CD4-positive, alpha-beta T cell treated with Interleukin-1 beta for 1 hour (primary cell): ENCODE measurements around the gene GGT6.

Experiments used
- DNase-seq, 2 donors: peaks; one replicate each; pipeline ENCODE4 v3.0.0-alpha.2; 2020 to 2022

Gene GGT6

DNA sequence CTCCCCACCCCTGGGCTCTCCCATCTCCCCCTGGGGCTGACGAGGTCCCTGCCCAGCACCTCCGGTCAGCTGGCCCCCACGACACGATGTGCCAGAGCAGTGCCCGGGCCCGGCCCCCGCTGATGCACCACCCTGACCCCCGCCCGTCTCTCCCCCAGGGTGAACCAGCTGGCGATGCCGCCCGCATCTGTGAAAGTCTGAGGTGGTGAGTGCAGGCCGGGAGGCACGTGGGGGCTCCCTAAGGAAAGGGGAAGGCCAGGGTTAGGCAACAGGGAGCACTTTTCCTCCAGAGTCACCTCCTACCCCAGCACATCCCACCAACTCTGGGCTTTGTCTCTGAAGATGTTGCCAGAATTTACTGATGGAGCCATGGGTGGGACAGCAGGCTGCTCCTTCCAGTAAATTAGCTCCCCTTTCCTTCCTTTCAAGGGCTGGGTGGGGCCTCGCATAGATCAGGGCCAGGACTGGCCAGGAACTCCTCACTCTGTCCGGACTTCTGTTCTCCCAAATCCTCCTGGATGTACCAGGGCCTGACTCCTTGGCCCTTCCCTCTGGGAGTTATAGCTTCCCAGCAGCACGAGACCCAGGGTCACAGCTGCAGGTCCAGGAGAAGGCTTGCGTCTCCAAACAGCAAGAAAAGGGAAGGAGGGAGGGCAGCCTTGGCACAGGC, 23.5 kb downstream of the GGT6 start:
- DNase-seq = no peak

- no peak for DNase-seq
Measured at GRCh38 chr17:4536259-4536741, 24.1 kb downstream of the GGT6 start.

GRCh38 chr17:4535667-4536258, 24.6 kb downstream of the GGT6 start:
- no peak for DNase-seq

GRCh38 chr17:4534928-4535666, 25.3 kb downstream of the GGT6 start:
- DNase-seq = no peak

DNA sequence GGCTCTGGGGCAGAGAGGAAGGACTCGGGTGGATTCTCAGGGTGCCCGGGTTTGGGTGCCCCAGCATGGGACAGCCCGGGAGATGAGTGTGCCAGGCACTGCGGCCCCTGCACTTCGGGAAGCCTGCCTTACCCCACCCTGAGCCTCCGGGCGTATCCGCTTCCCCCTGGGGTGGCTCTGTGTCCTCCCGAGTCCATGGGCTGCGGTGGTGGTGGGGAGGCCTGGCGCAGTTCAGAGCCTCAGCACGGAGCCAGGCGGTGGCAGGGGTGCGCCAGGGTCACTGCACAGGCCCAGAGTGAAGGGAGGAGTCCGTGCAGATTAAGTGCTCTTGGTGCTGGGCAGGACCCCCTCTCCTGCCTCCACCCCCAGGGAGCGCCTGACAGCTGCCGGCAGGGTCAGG, 25.9 kb downstream of the GGT6 start:
- no peak for DNase-seq

DNA sequence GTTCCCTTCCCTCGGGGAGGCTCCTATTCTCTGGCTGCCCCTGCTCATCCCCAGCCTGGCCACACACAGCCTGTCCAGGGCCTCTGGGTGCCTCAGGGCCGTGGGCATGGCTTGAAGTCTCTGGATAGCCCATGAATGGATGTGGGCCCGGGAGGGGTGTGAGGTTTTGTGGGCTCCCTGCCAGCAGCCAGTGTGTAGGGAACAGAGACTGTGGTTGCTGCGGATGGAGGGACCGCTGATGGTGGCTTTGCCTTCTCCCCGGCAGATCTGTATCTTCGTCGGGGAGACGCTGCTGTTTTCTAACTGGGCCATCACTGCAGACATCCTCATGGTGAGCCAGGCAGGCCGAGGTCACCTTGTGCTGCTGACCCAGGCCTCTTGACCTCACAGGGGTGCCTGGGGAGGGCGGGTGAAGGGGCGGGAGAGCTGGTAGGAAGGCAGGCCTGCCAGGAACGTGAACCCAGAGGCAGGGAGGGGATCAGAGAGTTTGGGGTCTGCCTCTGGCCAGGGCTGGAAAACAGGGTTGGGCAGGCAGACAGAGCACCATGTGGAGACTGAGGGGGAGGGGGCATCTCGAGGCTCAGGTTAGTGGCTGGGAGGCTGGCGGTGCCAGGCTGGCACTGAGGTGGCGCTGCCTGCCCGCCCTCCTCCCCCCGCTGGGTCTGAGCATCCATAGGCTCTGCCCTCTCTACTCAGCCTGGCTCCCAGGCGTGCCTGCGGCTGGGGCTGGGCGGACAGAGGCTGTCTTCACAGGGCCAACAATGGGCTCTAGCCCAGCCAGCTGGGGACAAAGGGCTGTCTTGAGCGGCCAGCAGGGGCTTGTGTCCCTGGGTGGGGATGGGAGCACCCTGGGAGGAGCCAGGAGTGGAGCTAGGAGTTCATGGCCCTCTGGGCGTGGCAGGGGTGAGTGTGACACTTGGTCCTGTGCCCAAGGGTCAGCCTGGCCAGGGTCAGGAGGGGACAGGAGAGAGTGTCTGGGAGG, 26.6 kb downstream of the GGT6 start:
- no peak for DNase-seq

DNA sequence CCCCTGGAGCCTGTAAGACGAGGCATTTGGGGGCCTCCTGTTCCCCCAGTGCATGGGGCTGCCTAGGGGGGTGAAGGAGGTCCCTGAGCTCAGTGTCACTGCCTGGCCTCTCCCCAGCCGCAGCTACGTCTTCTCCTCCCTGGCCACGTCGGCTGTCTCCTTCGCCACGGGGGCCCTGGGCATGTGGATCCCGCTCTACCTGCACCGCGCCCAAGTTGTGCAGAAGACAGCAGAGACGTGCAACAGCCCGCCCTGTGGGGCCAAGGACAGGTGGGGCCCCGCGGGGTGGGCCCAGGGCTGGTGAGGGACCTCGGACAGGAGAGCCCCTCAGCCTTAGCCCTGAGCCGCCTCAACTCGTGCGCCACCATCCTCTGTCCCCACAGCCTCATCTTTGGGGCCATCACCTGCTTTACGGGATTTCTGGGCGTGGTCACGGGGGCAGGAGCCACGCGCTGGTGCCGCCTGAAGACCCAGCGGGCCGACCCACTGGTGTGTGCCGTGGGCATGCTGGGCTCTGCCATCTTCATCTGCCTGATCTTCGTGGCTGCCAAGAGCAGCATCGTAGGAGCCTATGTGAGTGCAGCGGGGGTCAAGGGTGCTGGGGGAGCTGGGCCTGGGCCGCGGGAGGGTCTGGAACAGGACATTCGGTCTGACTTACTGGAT, 27.4 kb downstream of the GGT6 start:
- no peak for DNase-seq

DNA sequence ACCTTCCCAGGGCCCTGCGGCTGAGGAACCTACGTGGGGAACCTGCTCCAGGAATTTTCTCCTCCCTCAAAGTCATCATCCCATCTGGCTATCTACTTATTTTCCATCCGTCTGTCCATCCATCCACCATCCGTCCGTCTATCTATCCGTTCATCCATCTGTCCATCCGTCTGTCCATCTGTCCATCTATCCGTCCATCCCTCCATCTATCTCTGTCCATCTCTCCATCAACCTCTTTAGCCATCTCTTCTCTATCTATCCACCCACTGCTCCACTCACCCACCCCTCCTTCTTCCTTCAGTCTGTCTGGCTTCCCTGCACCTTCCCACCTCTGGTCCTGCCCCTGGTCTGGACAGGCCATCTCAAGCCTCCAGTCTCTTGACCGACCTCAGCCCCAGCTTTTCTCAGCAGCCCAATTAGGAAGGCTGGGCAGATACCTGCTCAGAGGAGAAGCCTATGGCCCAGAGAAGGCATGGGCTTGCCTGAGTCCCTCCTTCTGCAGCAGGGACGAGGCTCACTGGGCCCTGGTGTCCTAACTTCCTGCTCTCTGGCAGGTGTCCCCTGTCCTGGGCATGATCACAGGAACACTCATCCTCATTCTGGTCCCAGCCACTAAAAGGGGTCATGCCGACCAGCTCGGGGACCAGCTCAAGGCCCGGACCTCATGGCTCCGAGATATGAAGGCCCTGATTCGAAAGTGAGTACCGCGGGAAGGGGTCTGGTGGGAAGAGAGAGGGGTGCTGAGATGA, 28.2 kb downstream of the GGT6 start:
- DNase-seq = no peak

GRCh38 chr17:4530799-4531730, 29.3 kb downstream of the GGT6 start:
- no peak for DNase-seq

DNA sequence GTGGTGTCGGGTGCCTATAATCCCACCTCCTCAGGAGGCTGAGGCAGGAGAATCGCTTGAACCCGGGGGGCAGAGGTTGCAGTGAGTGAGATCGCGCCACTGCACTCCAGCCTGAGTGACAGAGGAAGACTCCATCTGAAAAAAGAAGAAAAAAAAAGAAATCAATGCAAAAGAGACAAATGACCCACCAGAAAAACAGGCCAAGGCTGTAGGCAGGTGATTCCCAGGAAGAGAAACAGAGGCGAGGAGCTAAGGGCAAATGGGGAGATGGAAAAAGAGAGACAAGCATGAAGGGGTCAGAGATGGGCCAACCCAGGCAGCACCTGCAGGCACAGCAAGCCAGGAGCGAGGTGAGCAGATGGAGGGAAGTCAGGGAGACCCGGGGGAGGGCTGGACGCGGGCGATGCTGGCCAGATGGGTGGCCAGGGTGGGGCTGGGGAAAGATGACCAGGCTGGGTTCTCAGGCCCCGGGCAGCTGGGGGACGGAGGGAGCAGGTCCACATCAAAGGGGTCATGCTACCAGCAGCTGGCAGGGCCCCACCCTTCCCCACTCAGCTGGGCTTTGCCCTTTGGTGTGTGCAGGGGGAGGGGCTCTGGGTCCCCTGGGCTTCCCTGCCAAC, 30.7 kb downstream of the GGT6 start:
- no peak for DNase-seq

- DNase-seq = no peak
Measured at GRCh38 chr17:4527566-4528125, 32.7 kb downstream of the GGT6 start.

DNA sequence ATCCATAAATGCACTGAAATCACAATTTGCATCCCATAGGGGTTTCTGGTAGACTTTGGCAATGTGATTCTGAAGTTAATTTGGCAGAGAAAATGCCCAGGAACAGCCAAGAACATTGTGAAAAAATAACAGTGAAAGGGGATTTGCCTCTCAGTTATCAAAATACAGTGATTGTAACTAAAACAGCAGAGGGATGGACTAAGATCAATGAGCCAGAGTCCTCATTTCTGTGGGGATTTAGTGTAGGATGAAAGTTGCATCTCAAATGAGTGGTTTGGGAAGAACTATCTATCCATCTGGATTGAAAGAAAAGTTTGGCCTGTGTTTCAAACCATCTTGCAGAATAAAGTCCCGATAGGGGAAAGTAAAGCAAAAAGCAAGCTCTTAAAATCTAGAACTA, 33.2 kb downstream of the GGT6 start:
- no peak for DNase-seq

- no peak for DNase-seq
Measured at GRCh38 chr17:4525691-4526397, 34.5 kb downstream of the GGT6 start.

DNA sequence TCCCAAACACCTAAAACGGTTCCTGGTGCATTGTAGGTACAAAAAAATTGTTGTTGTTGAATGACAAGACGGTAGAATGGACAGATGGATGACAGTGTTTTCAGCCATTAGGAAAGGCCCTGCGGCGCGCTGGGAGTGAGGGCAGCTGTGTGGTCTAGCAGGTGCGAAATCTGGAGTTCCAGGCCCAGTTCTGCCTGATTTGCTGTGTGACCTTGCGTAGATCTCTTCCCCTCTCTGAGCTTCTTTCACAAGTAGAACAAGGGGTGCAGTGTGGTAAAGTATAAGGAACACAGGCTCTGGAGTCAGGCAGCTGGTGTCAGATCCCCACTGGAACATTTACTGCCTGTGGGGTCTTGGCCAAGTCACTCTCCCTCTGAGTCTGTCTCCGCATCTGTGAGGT, 36.4 kb downstream of the GGT6 start:
- no peak for DNase-seq

GRCh38 chr17:4522661-4523060, 37.7 kb downstream of the GGT6 start:
- no peak for DNase-seq

DNA sequence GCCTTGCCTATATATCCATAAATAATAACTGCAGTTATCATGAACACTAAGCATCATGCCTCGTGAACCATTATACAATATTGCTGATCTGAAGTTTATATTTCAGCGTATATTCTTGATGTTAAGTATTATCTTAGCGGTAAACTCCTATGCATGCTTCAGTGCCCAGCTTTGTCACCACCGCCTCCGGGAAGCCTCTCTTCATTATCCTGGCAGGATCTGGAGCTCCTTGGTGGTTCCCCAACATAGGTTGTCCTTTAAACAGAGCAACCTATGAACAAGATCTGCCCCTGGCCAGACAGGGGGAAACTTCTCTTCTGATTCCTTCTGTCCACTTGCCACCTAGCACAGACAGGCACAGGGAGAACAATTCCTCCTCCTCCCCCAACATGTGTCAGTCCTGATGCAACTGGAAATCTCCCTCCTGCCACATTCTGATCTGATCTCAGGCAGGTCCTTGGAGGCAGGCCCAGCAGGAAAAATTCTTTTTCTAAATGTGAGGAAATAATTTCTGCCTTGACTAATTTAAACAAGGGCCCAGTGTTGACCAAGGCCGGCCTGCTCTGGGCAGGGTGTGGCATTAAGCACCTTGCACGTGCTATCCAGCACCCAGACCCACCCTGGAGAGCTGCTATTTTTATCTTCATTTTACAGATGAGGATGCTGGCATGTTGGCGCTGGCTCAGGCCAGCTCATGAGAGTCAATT, 39.3 kb downstream of the GGT6 start:
- DNase-seq = no peak

GRCh38 chr17:4520060-4520893, 40.1 kb downstream of the GGT6 start:
- DNase-seq = no peak
